ENCODE measurements around the gene DNAJA3. TPM values are rescaled to one million over a fixed set of nuclear protein-coding genes. Genes with fewer than 3 reads are reported as not detected.
A peak's percentile ranks its signal among the peaks of the same experiment; 100 is the strongest.

The DNAJA3 gene
- total and polyA plus RNA-seq, 2 of the 4 experiments (the other 2 are of a cell fraction) = 38.0 to 40.2 TPM

DNA sequence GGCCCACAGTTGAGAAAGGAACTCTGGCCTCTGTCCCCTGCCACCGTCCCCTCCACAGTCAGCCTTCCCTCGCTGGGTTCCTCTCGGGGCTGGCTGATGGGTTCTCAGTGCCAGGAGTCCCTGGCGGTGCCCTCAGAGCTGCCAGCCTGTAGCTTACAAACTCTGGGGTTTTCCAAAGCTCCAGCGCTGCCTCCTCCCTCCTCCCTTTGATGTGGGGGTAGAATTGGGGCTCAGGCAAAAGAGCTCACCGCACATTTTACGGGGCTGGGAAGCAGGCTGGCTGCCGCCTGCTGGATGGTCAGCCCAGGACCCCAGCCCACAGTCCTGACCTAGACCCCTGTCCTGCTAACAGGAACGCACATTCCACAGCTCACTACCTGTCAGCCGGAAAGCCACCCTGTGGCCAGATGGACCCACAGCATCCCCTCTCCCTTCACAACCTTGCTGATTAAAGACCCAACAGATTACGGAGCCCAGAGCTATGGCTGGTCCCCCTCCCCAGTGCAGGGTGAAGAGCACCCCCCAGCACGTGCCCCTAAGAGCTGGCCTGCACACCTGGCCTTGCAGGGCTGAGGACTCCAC is 48.0 kb upstream of the DNAJA3 start:
- no peak for DNase-seq
- H3K27me3 ChIP-seq (ENCODE audit: control insufficient read depth, insufficient read depth, low read length) = no peaks in the 10 kb centered on the region
- 0 out of 2 replicates have a peak overlapping the region, but pooled peaks have one; percentile 12 for H2AK5ac ChIP-seq (ENCODE audit: low read depth, low read length)
- ChIA-PET POLR2A (ENCODE audit: unreplicated experiment) (interaction anchor here (1.3 kb wide), 1 partner anchor 9 kb away, joined by 4 read pairs; no protein-coding TSS in a partner anchor), CTCF (no interaction called here)
- peak overlapping the region; percentile 33 for H2AK9ac ChIP-seq (replicated peaks; ENCODE audit: low read depth, low read length, poor library complexity)
- H4K20me1 ChIP-seq (ENCODE audit: insufficient read depth, low read length) = peaks cover 97% of the 10 kb centered on the region
- H3K36me3 ChIP-seq (ENCODE audit: control insufficient read depth, insufficient read depth, low read length) = peaks cover 51% of the 10 kb centered on the region
- no peak overlapping the region for H3K18ac ChIP-seq (ENCODE audit: low read depth, low read length)
- no peak overlapping the region; the same call in 1 of the 2 replicates for H3K4ac ChIP-seq (ENCODE audit: low read depth, low read length)
- dilution Hi-C loops (cut with HindIII; ENCODE audit: low sequenced_read_pairs, unreplicated experiment) = no loop called here
- H3K4me2 ChIP-seq (ENCODE audit: low read depth, low read length) = no peak overlapping the region
- H3K27ac ChIP-seq (ENCODE audit: insufficient read depth, low read length) = no peak overlapping the region
- in situ Hi-C loops (cut with MboI; ENCODE audit: low sequenced_read_pairs) = no loop called here
- H2BK5ac ChIP-seq (ENCODE audit: low read depth, low read length, poor library complexity, severe bottlenecking) = peak overlapping the region; percentile 26
- intact Hi-C loops (cut with micrococcal nuclease) = no loop called here
- H3K56ac ChIP-seq (ENCODE audit: extremely low read depth, insufficient read depth, low read length) = no peak overlapping the region
- no peak overlapping the region for H2BK120ac ChIP-seq (ENCODE audit: low read depth, low read length)
- ATAC-seq (ENCODE audit: low read depth) = no peak
- H3K23ac ChIP-seq (ENCODE audit: low read depth, low read length) = no peak overlapping the region
- peaks cover 12% of the 10 kb centered on the region for H3K9me1 ChIP-seq (ENCODE audit: insufficient read depth, low read length)
- peaks cover 2 to 78% of the 10 kb centered on the region in 2 experiments; a peak in 3 of 4 replicates for H3K79me1 ChIP-seq (ENCODE audit: low read depth in 1 of 2, low read length in 2 of 2)
- H3K9me3 ChIP-seq (ENCODE audit: control insufficient read depth, insufficient read depth, low read length) = no peaks in the 10 kb centered on the region
- no TSS peak for BruUV-seq (replicated peaks)
- 93% methylated on average over 3 of the region's 12 CpGs; no CpG with 5 or more reads in 1 of the 2 experiments for WGBS, 2 experiments (ENCODE audit: extremely low coverage in 2 of 2, insufficient read length in 1 of 2)
- H3K9ac ChIP-seq (ENCODE audit: low read depth, low read length) = no peak overlapping the region
- H2BK20ac ChIP-seq (ENCODE audit: low read depth, low read length) = no peak overlapping the region
- H2AFZ ChIP-seq (replicated peaks; ENCODE audit: low read length, poor library complexity) = peak overlapping the region; percentile 69
- H4K5ac ChIP-seq (ENCODE audit: low read depth, low read length) = no peak overlapping the region
- no peak overlapping the region for H3K14ac ChIP-seq (replicated peaks; ENCODE audit: low read depth, low read length)
- H3K4me1 ChIP-seq (ENCODE audit: control insufficient read depth, insufficient read depth, low read length) = peaks cover 34% of the 10 kb centered on the region
- H4K91ac ChIP-seq (ENCODE audit: insufficient read depth, low read depth, low read length) = no peak overlapping the region
- H3K4me3 ChIP-seq (ENCODE audit: insufficient read depth, low read depth, low read length) = no peak overlapping the region
- no peak for TF ChIP-seq CEBPB (IDR thresholded peaks at IDR 0.05; ENCODE audit: low read depth, low read length)
- TF ChIP-seq RCOR1 (IDR thresholded peaks at IDR 0.05; ENCODE audit: insufficient replicate concordance, low read length) = no peak
- TF ChIP-seq CHD1 (IDR thresholded peaks at IDR 0.05; ENCODE audit: low read depth, low read length) = no peak
- no peak for TF ChIP-seq BHLHE40 (IDR thresholded peaks at IDR 0.05; ENCODE audit: low read depth, low read length)
- no peak for TF ChIP-seq RAD21 (IDR thresholded peaks at IDR 0.05; ENCODE audit: low read length)
- TF ChIP-seq NFE2L2 (IDR thresholded peaks at IDR 0.05; ENCODE audit: low read depth, low read length) = no peak
- TF ChIP-seq ELK1 (IDR thresholded peaks at IDR 0.05; ENCODE audit: borderline replicate concordance, low read depth, low read length) = no peak
- no peak for TF ChIP-seq FOS (IDR thresholded peaks at IDR 0.05; ENCODE audit: low read depth, low read length)
- no peak for TF ChIP-seq MAFK (IDR thresholded peaks at IDR 0.05; ENCODE audit: low read depth, low read length)
- no peak for TF ChIP-seq MAZ (IDR thresholded peaks at IDR 0.05; ENCODE audit: borderline replicate concordance, low read depth, low read length)
- TF ChIP-seq RFX5 (IDR thresholded peaks at IDR 0.05; ENCODE audit: low read depth, low read length) = no peak
- no peak for TF ChIP-seq SMC3 (IDR thresholded peaks at IDR 0.05; ENCODE audit: low read depth, low read length)
- TF ChIP-seq POLR2A (IDR thresholded peaks at IDR 0.05; ENCODE audit: low read depth, low read length) = no peak
- TF ChIP-seq, protein P1, sequence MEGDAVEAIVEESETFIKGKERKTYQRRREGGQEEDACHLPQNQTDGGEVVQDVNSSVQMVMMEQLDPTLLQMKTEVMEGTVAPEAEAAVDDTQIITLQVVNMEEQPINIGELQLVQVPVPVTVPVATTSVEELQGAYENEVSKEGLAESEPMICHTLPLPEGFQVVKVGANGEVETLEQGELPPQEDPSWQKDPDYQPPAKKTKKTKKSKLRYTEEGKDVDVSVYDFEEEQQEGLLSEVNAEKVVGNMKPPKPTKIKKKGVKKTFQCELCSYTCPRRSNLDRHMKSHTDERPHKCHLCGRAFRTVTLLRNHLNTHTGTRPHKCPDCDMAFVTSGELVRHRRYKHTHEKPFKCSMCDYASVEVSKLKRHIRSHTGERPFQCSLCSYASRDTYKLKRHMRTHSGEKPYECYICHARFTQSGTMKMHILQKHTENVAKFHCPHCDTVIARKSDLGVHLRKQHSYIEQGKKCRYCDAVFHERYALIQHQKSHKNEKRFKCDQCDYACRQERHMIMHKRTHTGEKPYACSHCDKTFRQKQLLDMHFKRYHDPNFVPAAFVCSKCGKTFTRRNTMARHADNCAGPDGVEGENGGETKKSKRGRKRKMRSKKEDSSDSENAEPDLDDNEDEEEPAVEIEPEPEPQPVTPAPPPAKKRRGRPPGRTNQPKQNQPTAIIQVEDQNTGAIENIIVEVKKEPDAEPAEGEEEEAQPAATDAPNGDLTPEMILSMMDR (conservative IDR thresholded peaks at IDR 0.05; ENCODE audit: low read depth, low read length) = no peak
- TF ChIP-seq MXI1 (IDR thresholded peaks at IDR 0.05; ENCODE audit: borderline replicate concordance, low read depth, low read length) = no peak
- no peak for TF ChIP-seq USF2 (IDR thresholded peaks at IDR 0.05; ENCODE audit: low read depth, low read length)
- H2BK15ac ChIP-seq (ENCODE audit: low read depth, low read length) = no peak overlapping the region
- no peak overlapping the region for H4K8ac ChIP-seq (ENCODE audit: low read depth in 2 of 2, low read length in 2 of 2)
